ENCODE data around the gene NAP1L4. TPM values are rescaled to one million over a fixed set of nuclear protein-coding genes. Genes with fewer than 3 reads are reported as not detected.

NAP1L4 gene
- total RNA-seq, 6 experiments from 2014 or later, result 37.6 to 76.0 (median 56.9) TPM

DNA sequence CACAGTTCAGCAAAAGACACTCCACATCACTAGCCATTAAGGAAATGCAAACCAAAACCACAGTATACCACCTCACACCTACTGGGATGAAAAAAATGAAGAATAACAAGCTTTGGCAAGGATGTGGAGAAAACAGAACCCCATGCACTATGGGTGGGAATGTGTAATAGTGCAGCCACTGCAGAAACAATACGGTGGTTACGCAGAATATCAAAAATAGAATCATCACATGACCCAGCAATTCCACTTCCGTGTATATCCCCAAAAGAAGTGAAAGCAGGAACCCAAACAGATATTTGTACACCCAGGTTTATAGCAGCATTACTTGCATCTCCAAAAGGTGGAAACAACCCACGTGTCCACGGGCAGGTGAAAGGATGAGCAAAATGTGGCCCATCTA lies 44.3 kb upstream of the NAP1L4 start:
- peaks cover 0 to 69% (median 34%) of the 10 kb centered on the region in 4 donors for H3K36me3 ChIP-seq
- 45% methylated on average over 5 of the region's 5 CpGs for WGBS (ENCODE audit: insufficient coverage, low coverage, low lambda C conversion rate, missing lambda C conversion rate)
- peak in 3 of 4 donors; percentile 4 to 51 (median 44) for ATAC-seq
- intact Hi-C loops (cut with DNase I), result loop anchor here (5.0 to 10.0 kb wide), 2 partner anchors 56 to 178 kb away; partner anchors contain the start of gene MRGPRG (in 1 of the 2)
- TF ChIP-seq, protein P1, sequence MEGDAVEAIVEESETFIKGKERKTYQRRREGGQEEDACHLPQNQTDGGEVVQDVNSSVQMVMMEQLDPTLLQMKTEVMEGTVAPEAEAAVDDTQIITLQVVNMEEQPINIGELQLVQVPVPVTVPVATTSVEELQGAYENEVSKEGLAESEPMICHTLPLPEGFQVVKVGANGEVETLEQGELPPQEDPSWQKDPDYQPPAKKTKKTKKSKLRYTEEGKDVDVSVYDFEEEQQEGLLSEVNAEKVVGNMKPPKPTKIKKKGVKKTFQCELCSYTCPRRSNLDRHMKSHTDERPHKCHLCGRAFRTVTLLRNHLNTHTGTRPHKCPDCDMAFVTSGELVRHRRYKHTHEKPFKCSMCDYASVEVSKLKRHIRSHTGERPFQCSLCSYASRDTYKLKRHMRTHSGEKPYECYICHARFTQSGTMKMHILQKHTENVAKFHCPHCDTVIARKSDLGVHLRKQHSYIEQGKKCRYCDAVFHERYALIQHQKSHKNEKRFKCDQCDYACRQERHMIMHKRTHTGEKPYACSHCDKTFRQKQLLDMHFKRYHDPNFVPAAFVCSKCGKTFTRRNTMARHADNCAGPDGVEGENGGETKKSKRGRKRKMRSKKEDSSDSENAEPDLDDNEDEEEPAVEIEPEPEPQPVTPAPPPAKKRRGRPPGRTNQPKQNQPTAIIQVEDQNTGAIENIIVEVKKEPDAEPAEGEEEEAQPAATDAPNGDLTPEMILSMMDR (IDR thresholded peaks at IDR 0.05), result no peak
- no peak for TF ChIP-seq POLR2A (IDR thresholded peaks at IDR 0.05)
- no peaks in the 10 kb centered on the region for H3K27me3 ChIP-seq
- no peaks in the 10 kb centered on the region for H3K9me3 ChIP-seq
- peaks cover 0 to 7% (median 2%) of the 10 kb centered on the region in 4 donors for H3K4me1 ChIP-seq
- no peak overlapping the region for H3K4me3 ChIP-seq
- H3K27ac ChIP-seq, result no peak overlapping the region
- no peak for DNase-seq

DNA sequence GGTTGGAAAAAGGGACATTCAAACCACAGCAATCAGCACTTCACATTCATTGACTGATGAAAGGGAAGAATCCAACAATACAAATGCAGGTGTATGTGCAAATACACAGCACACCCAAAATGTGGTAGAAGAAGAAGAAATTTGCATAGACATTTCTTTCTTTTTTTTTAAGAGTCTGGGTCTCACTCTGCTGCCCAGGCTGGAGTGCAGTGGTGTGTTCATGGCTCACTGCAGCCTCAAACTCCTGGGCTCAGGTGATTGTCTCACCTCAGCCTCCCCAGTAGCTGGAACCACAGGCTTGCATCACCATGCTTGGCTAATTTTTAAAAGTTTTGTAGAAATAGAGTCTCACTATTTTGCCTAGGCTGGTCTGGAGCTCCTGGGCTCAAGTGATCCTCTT lies 43.2 kb upstream of the NAP1L4 start:
- no peaks in the 10 kb centered on the region for H3K27me3 ChIP-seq
- H3K9me3 ChIP-seq, result no peaks in the 10 kb centered on the region
- TF ChIP-seq, protein P1 (IDR thresholded peaks at IDR 0.05), result no peak
- TF ChIP-seq POLR2A (IDR thresholded peaks at IDR 0.05), result no peak
- no peak for DNase-seq
- H3K4me3 ChIP-seq, result no peak overlapping the region
- intact Hi-C loops (cut with DNase I), result loop anchor here (5.0 to 10.0 kb wide), 2 partner anchors 57 to 179 kb away; partner anchors contain the start of gene MRGPRG (in 1 of the 2)
- H3K36me3 ChIP-seq, result peaks cover 0 to 65% (median 28%) of the 10 kb centered on the region in 4 donors
- no peak for ATAC-seq
- peaks cover 0 to 4% (median 2%) of the 10 kb centered on the region in 4 donors for H3K4me1 ChIP-seq
- no peak overlapping the region for H3K27ac ChIP-seq

DNA sequence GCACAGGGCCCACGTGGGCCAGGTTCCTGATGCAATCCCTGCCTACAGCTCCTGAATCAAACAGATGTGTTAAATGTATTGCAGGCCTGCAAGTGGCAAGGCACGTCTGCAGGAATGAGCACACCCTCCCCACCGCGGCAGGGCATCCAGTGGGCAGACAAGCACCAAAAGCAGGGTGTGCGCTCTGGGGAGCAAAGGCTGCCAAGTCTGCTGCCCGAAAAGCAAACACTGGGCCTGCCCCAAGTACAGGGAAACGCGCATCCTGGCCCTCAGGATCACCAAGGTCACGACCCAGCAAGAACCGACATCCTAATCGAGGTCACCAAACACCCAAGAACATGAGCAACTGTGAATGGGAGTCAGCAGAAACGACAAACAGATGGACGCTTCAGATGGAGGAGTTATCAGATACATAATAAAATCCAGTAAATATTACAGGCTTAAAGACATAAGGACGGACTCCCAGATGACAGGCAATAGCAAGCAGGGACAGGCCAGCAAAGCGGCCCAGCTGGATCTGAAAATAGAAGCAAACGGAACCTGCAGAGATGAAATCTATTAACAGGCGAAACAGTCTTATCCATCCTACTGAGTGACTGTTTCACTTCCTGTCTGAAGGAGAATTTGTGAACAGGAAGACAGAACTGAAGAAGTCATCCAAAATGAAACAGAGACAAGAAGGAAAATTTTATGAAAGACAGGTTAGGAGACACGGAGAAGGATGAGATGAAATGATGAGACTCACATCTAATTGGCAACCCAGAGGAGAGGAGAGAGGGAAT lies 38.4 kb upstream of the NAP1L4 start:
- H3K4me3 ChIP-seq, result no peak overlapping the region
- DNase-seq, result peak in 1 of 3 donors; percentile 33
- no peaks in the 10 kb centered on the region for H3K9me3 ChIP-seq
- WGBS (ENCODE audit: insufficient coverage, low coverage, low lambda C conversion rate, missing lambda C conversion rate), result 24% methylated on average over 17 of the region's 18 CpGs
- no peaks in the 10 kb centered on the region for H3K27me3 ChIP-seq
- H3K36me3 ChIP-seq, result peaks cover 1 to 48% (median 23%) of the 10 kb centered on the region in 4 donors
- intact Hi-C loops (cut with DNase I), result loop anchor here in 1 of 2 donors (10.0 kb wide), 1 partner anchor 184 kb away; the partner anchor contains the start of gene MRGPRG
- TF ChIP-seq POLR2A (IDR thresholded peaks at IDR 0.05), result no peak
- TF ChIP-seq, protein P1 (IDR thresholded peaks at IDR 0.05), result no peak
- H3K27ac ChIP-seq, result no peak overlapping the region
- ATAC-seq, result peak; percentile 76 to 93 (median 82)
- peaks cover 0 to 15% (median 6%) of the 10 kb centered on the region in 4 donors for H3K4me1 ChIP-seq

DNA sequence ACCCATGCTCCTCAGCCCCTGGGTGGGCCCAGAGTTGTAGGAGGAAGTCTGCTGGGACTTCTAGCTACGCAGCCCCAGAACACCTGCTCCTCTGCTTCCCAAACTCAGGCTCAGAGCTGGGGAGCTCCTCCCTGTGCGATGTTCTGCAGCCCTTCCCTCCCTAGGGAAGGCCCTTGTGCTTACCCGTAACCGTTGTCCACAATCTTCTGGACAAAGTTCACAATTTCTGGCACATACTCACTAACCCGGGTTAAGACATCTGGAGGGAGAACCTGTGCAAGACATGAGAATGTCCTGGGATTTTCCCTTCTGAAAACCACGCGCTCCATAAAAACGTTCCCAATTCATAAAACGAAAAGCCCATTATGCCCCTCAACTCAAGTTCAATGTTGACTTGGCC lies 36.7 kb upstream of the NAP1L4 start:
- Histone ChIP-seq H3K9me3 (no peaks in the 10 kb centered on the region), H3K4me1 (peaks cover 0 to 15% (median 6%) of the 10 kb centered on the region in 4 donors), H3K4me3 (no peak overlapping the region), H3K27me3 (no peaks in the 10 kb centered on the region), H3K27ac (no peak overlapping the region), H3K36me3 (peaks cover 3 to 51% (median 27%) of the 10 kb centered on the region in 4 donors)
- intact Hi-C loops (cut with DNase I), result no loop called here
- peak in 1 of 3 donors; percentile 7 for DNase-seq
- ATAC-seq, result peak in 1 of 4 donors; percentile 22
- 30% methylated on average over 6 of the region's 9 CpGs for WGBS (ENCODE audit: insufficient coverage, low coverage, low lambda C conversion rate, missing lambda C conversion rate)
- no peak for TF ChIP-seq POLR2A (IDR thresholded peaks at IDR 0.05)

DNA sequence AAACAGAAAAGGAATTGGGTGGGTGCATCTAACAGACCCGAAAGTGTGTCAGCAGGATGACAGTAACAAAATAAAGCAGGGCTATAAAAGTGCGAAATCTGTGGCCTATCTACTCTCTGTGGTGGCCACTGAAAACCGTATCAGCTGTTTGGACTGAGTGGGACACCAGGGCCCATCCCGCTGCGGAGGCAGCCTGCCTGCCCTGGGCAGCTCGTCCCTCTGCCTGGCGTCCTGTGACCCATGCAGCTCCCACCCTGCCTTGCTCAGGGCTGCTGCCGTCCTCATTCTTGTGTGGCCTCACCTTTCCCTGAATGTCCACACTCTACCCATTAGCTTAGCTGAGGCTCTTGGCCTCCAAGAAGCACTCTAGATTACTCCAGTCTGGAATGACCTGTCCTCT lies 34.7 kb upstream of the NAP1L4 start:
- DNase-seq, result peak in 1 of 3 donors; percentile 18
- Histone ChIP-seq H3K4me1 (peaks cover 0 to 19% (median 7%) of the 10 kb centered on the region in 4 donors), H3K4me3 (no peak overlapping the region), H3K9me3 (no peaks in the 10 kb centered on the region), H3K36me3 (peaks cover 3 to 47% (median 22%) of the 10 kb centered on the region in 4 donors), H3K27me3 (no peaks in the 10 kb centered on the region), H3K27ac (no peak overlapping the region)
- TF ChIP-seq, protein P1 (IDR thresholded peaks at IDR 0.05), result no peak
- no peak for TF ChIP-seq POLR2A (IDR thresholded peaks at IDR 0.05)
- 83% methylated on average over 1 of the region's 8 CpGs for WGBS (ENCODE audit: insufficient coverage, low coverage, low lambda C conversion rate, missing lambda C conversion rate)
- intact Hi-C loops (cut with DNase I), result no loop called here
- no peak for ATAC-seq

Data from right lobe of liver (tissue), 6 donors.